HG02938 (cell line): ENCODE measurements around the gene HOPX.
"Not testable (repeated sequence)": the region's sequence is repeated elsewhere in the genome, so short reads cannot be mapped to it uniquely, and the experiment has no call there.

ENCODE experiments used
- ATAC-seq: cut with Tn5 transposase; IDR thresholded peaks from one replicate; pipeline ENCODE4 v1.9.1; 2021; ENCODE audit warnings: mild to moderate bottlenecking, moderate library complexity; ENCODE audit not compliant: unreplicated experiment

The HOPX gene

GRCh38 chr4:56630876-56631666 is 50.0 kb downstream of the HOPX start:
- no peak for ATAC-seq

- ATAC-seq = no peak
Measured at GRCh38 chr4:56628592-56628991, 52.5 kb downstream of the HOPX start.

GRCh38 chr4:56627985-56628384 is 53.1 kb downstream of the HOPX start:
- ATAC-seq = no peak

GRCh38 chr4:56627375-56627774 is 53.7 kb downstream of the HOPX start:
- no peak for ATAC-seq

- ATAC-seq = no peak
Measured at GRCh38 chr4:56626963-56627362, 54.1 kb downstream of the HOPX start.

GRCh38 chr4:56626420-56626819 is 54.7 kb downstream of the HOPX start:
- ATAC-seq = no peak

- no peak for ATAC-seq
Measured at GRCh38 chr4:56622176-56622575, 58.9 kb downstream of the HOPX start.

GRCh38 chr4:56619816-56620215 is 61.3 kb downstream of the HOPX start:
- ATAC-seq = no peak

- ATAC-seq = no peak
Measured at GRCh38 chr4:56619160-56619559, 61.9 kb downstream of the HOPX start.

GRCh38 chr4:56618734-56619133 is 62.4 kb downstream of the HOPX start:
- no peak for ATAC-seq

- no peak for ATAC-seq
Measured at GRCh38 chr4:56613101-56613862, 67.8 kb downstream of the HOPX start.

GRCh38 chr4:56612282-56612681 is 68.8 kb downstream of the HOPX start:
- ATAC-seq = no peak

GRCh38 chr4:56611501-56611900 is 69.6 kb downstream of the HOPX start:
- no peak for ATAC-seq

GRCh38 chr4:56610170-56610569 is 70.9 kb downstream of the HOPX start:
- ATAC-seq = not testable (repeated sequence)

GRCh38 chr4:56607926-56608325 is 73.2 kb downstream of the HOPX start:
- no peak for ATAC-seq

- no peak for ATAC-seq
Measured at GRCh38 chr4:56606385-56606784, 74.7 kb downstream of the HOPX start.

- not testable (repeated sequence) for ATAC-seq
Measured at GRCh38 chr4:56605464-56605863, 75.6 kb downstream of the HOPX start.

GRCh38 chr4:56603297-56603696 is 77.8 kb downstream of the HOPX start:
- no peak for ATAC-seq
